Activated naive CD8-positive, alpha-beta T cell treated with anti-CD3 and anti-CD28 coated beads, Interleukin-2, amount 50 U/mL, for 24 hours (primary cell): Measurements from ENCODE around the gene ATP1A4.

Experiments used
- ATAC-seq: fragments of 150-1000 bp; cut with Tn5 transposase; one replicate; pipeline ENCODE4 v1.10.0; 2021
- DNase-seq: peaks from one replicate; pipeline ENCODE4 v3.0.0; 2021
- H3K27ac Mint-ChIP-seq: one replicate; pipeline ENCODE4 v1.8.0; 2021; ENCODE audit warnings: mild to moderate bottlenecking, mixed read lengths
- H3K27me3 Mint-ChIP-seq: one replicate; pipeline ENCODE4 v1.8.0; 2021; ENCODE audit warnings: mixed read lengths
- H3K36me3 Mint-ChIP-seq: one replicate; pipeline ENCODE4 v1.8.0; 2021; ENCODE audit warnings: low read depth, mixed read lengths
- H3K4me1 Mint-ChIP-seq: one replicate; pipeline ENCODE4 v1.8.0; 2021; ENCODE audit warnings: mixed read lengths
- H3K4me3 Mint-ChIP-seq: one replicate; pipeline ENCODE4 v1.8.0; 2021; ENCODE audit warnings: mild to moderate bottlenecking, moderate library complexity, mixed read lengths
- H3K9me3 Mint-ChIP-seq: one replicate; pipeline ENCODE4 v1.8.0; 2021; ENCODE audit warnings: mixed read lengths

Gene ATP1A4

DNA sequence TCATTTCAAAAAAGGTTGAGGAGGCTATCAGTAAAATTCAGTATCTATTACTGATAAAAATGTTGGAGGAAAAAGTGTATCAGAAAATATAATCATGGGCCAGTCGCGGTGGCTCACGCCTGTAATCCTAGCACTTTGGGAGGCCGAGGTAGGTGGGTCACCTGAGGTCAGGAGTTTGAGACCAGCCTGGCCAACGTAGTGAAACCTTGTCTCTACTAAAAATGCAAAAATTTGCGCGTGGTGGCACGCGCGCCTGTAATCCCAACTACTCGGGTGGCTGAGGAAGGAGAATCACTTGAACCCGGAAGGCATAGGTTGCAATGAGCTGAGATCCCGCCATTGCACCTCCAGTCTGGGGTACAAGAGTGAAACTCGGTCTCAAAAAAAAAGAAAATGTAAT lies 5.3 kb upstream of the ATP1A4 start:
- no peak for DNase-seq
- no peaks in the 10 kb centered on the region for H3K4me1 Mint-ChIP-seq
- H3K27me3 Mint-ChIP-seq, result peaks cover 13% of the 10 kb centered on the region
- H3K9me3 Mint-ChIP-seq, result no peaks in the 10 kb centered on the region
- ATAC-seq, result no peak
- no peak overlapping the region for H3K4me3 Mint-ChIP-seq
- H3K36me3 Mint-ChIP-seq, result no peaks in the 10 kb centered on the region
- H3K27ac Mint-ChIP-seq, result no peak overlapping the region

DNA sequence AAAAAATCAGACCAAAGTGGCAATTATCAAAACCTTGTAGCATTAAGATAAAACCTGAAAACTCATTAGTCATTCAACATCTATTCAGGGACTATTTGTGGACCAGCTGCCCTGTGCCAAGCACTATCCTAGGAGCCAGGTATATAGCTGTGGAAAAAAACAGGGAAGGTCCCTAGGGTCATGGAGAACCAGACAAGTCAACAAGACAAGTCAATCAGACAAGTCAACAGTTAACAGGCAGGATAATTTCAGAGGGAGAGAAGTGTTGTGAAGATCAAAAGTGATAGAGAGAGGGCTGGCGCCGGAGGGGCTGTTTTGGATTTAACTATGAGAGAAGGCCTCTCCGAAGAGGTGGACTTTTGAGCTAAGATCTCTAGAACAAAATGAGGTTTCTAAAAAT lies 3.3 kb upstream of the ATP1A4 start:
- DNase-seq (no peak), ATAC-seq (no peak)
- H3K9me3 Mint-ChIP-seq, result no peaks in the 10 kb centered on the region
- H3K4me3 Mint-ChIP-seq, result no peak overlapping the region
- H3K27ac Mint-ChIP-seq, result no peak overlapping the region
- peaks cover 6% of the 10 kb centered on the region for H3K27me3 Mint-ChIP-seq
- H3K4me1 Mint-ChIP-seq, result no peaks in the 10 kb centered on the region
- H3K36me3 Mint-ChIP-seq, result no peaks in the 10 kb centered on the region

DNA sequence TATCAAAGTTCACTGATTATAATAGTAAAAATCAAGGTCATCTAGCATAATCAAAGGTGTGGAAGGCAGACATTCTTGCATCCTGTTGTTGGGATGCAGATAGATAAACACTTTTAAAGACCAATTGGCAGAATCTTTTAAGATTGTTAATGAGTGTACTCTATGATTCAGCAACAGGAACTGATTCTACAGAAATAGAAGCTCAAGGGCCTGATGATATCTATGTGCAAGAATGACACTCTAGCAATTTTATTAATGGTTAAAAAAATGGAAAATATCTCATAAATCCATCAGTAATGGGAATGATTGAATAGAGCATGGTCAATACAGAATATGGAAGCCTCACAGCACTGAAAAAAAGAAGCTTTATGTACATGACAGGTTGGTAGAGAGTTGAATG lies 2.2 kb upstream of the ATP1A4 start:
- ATAC-seq (no peak), DNase-seq (no peak)
- no peak overlapping the region for H3K27ac Mint-ChIP-seq
- H3K27me3 Mint-ChIP-seq, result peaks cover 2% of the 10 kb centered on the region
- no peaks in the 10 kb centered on the region for H3K4me1 Mint-ChIP-seq
- H3K36me3 Mint-ChIP-seq, result no peaks in the 10 kb centered on the region
- H3K4me3 Mint-ChIP-seq, result no peak overlapping the region
- H3K9me3 Mint-ChIP-seq, result no peaks in the 10 kb centered on the region

DNA sequence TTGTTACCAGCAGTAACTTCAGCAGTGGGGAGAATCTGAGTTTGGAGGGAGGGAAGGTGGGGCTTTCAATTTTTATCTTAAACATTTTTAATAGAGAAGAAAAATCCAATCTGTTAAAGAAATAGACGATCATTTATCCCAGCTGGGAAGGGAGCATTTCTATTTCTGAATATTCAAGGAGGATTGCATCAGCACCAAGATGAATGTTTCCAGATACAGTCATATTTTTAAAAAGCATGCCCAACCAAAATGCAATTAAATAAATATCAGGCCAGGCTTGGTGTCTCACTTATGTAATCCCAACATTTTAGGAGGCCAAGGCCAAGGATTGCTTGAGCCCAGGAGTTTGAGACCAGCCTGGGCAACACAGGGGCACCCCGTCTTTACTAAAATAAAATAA lies 1.7 kb upstream of the ATP1A4 start:
- no peaks in the 10 kb centered on the region for H3K36me3 Mint-ChIP-seq
- H3K27ac Mint-ChIP-seq, result no peak overlapping the region
- DNase-seq, result no peak
- peaks cover 2% of the 10 kb centered on the region for H3K27me3 Mint-ChIP-seq
- ATAC-seq, result no peak
- H3K9me3 Mint-ChIP-seq, result no peaks in the 10 kb centered on the region
- H3K4me3 Mint-ChIP-seq, result no peak overlapping the region
- H3K4me1 Mint-ChIP-seq, result no peaks in the 10 kb centered on the region

DNA sequence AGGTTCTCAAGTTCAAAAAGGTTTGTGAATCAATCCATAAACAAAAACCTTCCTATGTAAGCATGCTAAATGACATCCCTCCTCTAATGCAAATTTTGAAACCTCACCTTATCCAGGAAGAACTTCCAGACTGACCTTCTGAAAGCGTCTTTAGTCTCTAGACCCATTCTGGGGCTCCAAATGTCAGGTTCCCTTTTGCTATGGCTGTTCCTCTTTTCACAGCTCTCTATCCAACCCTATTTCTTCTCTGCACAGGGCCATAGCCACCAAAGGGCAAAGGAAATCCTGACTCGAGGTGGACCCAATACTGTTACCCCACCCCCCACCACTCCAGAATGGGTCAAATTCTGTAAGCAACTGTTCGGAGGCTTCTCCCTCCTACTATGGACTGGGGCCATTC lies 3.4 kb downstream of the ATP1A4 start:
- no peaks in the 10 kb centered on the region for H3K9me3 Mint-ChIP-seq
- H3K27ac Mint-ChIP-seq, result no peak overlapping the region
- no peak overlapping the region for H3K4me3 Mint-ChIP-seq
- ATAC-seq, result no peak
- no peaks in the 10 kb centered on the region for H3K4me1 Mint-ChIP-seq
- no peaks in the 10 kb centered on the region for H3K36me3 Mint-ChIP-seq
- DNase-seq, result no peak
- no peaks in the 10 kb centered on the region for H3K27me3 Mint-ChIP-seq

DNA sequence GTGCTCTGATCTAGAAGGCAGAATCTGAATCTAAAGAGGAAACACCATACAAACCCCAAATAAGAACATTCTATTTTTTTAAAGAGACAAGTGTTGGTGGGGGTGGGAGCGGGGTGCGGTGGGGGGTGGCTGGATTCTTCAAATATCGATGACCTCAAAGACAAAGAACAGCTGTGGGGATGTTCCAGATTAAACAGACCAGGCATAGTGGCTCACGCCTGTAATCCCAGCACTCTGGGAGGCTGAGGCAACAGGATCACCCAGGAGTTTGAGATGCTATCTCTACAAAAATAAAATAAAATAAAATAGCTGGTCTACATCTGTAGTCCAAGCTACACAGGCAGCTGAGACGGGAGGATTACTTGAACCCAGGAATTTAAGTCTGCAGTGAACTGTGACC lies 5.0 kb downstream of the ATP1A4 start:
- no peak for DNase-seq
- Mint-ChIP-seq H3K9me3 (no peaks in the 10 kb centered on the region), H3K36me3 (no peaks in the 10 kb centered on the region), H3K4me1 (no peaks in the 10 kb centered on the region), H3K27ac (no peak overlapping the region), H3K4me3 (no peak overlapping the region), H3K27me3 (no peaks in the 10 kb centered on the region)
- no peak for ATAC-seq

DNA sequence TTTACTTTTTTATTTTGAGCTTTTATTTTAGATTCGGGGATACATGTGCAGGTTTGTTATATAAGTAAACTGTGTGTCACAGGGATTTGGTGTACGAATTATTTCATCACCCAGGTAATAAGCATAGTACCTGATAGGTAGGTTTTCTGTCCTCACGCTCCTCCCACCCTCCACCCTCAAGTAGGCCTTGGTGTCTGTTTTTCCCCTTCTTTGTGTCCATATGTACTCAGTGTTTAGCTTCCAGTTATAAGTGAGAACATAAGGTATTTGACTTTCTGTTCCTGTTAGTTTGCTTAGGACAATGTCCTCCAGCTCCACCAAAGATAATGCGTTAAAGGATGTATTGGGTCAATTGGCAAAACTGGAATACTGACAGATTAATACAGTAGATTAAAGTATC lies 5.8 kb downstream of the ATP1A4 start:
- Mint-ChIP-seq H3K36me3 (no peaks in the 10 kb centered on the region), H3K27me3 (no peaks in the 10 kb centered on the region), H3K27ac (no peak overlapping the region), H3K4me1 (no peaks in the 10 kb centered on the region), H3K4me3 (no peak overlapping the region), H3K9me3 (no peaks in the 10 kb centered on the region)
- ATAC-seq (no peak), DNase-seq (no peak)

DNA sequence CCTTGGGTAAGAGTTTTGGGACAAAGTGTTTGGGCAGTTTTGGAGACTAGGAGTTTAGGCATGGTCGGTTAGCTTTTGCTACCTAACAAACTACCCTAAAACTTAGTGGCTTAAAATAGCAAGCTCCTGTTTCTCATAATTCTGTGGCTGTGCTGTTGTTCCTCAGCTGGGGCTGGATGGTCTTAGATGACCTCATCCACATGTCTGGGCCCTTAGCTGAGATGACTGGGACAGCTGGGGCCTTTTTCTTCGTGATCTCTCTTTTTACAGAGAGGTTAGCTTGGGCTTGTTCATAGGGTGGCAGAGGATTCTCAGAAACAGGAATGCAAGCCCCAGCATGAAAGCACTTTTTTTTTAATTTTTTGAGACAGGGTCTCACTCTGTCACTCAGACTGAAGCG lies 6.6 kb downstream of the ATP1A4 start:
- ATAC-seq (no peak), DNase-seq (no peak)
- Mint-ChIP-seq H3K27ac (no peak overlapping the region), H3K4me1 (no peaks in the 10 kb centered on the region), H3K9me3 (no peaks in the 10 kb centered on the region), H3K27me3 (no peaks in the 10 kb centered on the region), H3K36me3 (no peaks in the 10 kb centered on the region), H3K4me3 (no peak overlapping the region)

DNA sequence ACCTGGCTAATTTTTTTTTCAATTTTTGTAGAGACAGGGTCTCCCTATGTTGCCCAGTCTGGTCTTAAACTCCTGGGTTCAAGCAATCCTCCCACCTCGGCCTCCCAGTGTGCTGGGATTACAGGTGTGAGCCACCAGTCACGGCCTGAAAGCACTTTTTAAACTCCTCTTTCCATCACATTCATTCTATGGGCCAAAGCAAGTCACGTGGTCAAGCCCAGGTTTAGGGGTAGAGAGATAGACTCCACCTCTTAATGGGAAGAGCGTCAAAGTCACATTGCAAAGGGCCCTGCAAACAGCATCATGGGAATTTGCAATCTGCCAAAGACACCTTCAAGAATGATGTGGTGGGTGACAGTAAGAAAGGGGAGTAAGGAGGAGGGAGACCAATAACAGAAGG lies 7.1 kb downstream of the ATP1A4 start:
- ATAC-seq (no peak), DNase-seq (no peak)
- Mint-ChIP-seq H3K9me3 (no peaks in the 10 kb centered on the region), H3K4me3 (no peak overlapping the region), H3K27me3 (no peaks in the 10 kb centered on the region), H3K36me3 (no peaks in the 10 kb centered on the region), H3K27ac (no peak overlapping the region), H3K4me1 (no peaks in the 10 kb centered on the region)

DNA sequence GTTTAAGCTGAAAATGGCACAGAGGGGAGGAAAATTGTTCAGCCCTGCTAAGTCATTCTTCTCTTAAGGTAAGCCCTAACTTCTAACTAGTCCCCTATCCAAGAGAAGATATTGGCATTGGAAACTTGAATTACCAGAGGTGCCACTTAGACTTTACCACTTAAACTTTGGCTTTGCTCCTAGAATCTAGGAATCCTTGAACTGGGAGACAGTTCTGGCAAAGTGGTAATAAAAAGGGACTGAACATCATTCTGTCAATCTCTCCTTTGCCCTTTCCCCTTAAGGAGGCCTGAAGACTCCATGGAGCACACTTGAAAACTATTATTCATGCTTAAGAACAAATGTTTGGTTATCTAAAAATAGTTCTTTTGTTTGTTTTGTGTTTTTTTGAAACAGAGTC lies 8.4 kb downstream of the ATP1A4 start:
- DNase-seq (no peak), ATAC-seq (no peak)
- Mint-ChIP-seq H3K4me1 (no peaks in the 10 kb centered on the region), H3K9me3 (no peaks in the 10 kb centered on the region), H3K27ac (no peak overlapping the region), H3K4me3 (no peak overlapping the region), H3K27me3 (peaks cover 5% of the 10 kb centered on the region), H3K36me3 (no peaks in the 10 kb centered on the region)

DNA sequence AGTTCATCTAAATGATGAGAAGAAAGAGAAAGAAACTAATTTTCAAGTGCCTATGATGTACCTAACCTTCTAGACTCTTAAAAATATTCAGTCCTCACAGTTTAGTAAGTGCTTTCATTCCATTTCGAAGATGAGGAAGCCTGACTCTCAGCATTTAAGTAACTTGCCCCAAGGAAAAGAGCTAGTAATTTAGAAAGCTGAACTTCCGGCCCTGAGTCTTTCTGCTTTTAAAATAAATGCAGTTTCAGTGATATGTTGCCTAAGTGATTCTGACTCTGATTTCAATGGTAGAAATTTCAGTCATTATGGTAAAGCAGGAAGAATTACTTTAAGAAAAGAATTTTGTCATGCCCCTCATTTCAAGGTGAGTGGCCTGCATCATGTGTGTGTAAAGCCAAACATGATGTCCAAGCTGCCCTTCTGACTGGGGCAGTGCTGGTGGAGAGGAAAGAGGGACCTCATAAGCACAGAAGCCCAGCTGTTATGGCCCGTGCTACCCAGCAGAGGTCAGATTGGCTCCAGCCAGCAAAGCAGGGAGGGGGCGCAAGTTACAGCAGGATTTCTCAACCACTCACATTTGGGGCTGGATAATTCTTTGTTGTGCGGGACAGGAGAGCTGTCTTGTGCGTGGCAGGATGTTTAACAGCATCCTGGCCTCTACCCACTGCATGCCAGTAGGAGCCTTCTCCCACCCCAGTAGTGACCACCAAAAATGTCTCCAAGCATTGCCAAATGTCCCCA lies 10.7 kb downstream of the ATP1A4 start:
- no peak for DNase-seq
- Mint-ChIP-seq H3K27me3 (peaks cover 12% of the 10 kb centered on the region), H3K36me3 (no peaks in the 10 kb centered on the region), H3K4me1 (peaks cover 11% of the 10 kb centered on the region), H3K27ac (no peak overlapping the region), H3K4me3 (no peak overlapping the region), H3K9me3 (no peaks in the 10 kb centered on the region)
- ATAC-seq, result no peak

DNA sequence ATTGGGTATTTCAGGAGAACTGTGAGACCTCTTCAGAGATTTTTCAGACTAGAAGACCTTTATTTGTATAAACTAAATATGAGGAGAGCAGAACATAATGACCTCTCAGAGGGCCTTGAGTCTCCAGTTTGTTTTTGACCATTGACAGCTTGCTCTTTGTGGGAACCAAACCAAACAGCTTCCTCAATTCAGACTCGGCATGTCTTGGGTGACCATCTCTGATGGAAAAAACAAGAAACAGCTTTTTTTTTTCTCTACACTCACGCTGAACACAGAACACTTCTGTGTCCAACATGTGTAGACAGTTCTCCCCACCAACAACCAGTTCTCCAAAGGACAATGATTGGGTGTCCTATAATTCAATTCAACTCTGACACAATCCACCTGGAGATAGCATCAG lies 11.5 kb downstream of the ATP1A4 start:
- Mint-ChIP-seq H3K4me1 (peaks cover 19% of the 10 kb centered on the region), H3K4me3 (no peak overlapping the region), H3K36me3 (no peaks in the 10 kb centered on the region), H3K9me3 (no peaks in the 10 kb centered on the region), H3K27me3 (peaks cover 12% of the 10 kb centered on the region), H3K27ac (no peak overlapping the region)
- DNase-seq (no peak), ATAC-seq (no peak)

DNA sequence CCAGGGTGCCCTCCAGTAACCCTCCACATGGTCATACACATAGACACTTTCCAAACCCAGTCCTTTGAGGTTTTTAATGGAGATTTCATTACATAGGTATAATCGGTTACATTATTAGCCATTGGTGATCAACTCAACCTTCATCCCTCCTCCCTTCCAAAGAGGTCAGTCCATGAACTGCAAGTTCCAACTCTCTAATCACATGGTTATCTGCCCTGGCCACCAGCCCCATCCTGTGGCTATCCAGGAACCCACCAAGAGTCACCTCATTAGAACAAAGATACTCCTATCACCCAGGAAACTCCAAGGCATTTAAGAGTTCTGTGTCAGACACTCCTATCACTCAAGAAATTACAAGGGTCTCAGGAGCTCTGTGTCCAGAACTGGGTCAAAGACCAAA lies 12.2 kb downstream of the ATP1A4 start:
- no peak overlapping the region for H3K4me3 Mint-ChIP-seq
- peaks cover 12% of the 10 kb centered on the region for H3K27me3 Mint-ChIP-seq
- no peak overlapping the region for H3K27ac Mint-ChIP-seq

DNA sequence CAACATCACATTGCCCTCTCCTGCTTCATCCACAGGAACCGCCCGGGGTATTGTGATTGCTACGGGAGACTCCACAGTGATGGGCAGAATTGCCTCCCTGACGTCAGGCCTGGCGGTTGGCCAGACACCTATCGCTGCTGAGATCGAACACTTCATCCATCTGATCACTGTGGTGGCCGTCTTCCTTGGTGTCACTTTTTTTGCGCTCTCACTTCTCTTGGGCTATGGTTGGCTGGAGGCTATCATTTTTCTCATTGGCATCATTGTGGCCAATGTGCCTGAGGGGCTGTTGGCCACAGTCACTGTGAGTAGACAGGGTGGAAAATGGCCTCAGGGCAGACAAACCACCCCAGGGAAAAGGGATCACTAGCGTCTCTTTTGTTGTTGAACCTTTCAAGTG lies 12.7 kb downstream of the ATP1A4 start:
- no peaks in the 10 kb centered on the region for H3K36me3 Mint-ChIP-seq
- no peak for DNase-seq
- peaks cover 26% of the 10 kb centered on the region for H3K4me1 Mint-ChIP-seq
- no peak overlapping the region for H3K4me3 Mint-ChIP-seq
- peaks cover 12% of the 10 kb centered on the region for H3K27me3 Mint-ChIP-seq
- no peak overlapping the region for H3K27ac Mint-ChIP-seq
- H3K9me3 Mint-ChIP-seq, result no peaks in the 10 kb centered on the region
- ATAC-seq, result no peak

More for the DNA sequence above, 12.2 kb downstream of the ATP1A4 start:
- Mint-ChIP-seq H3K36me3 (no peaks in the 10 kb centered on the region), H3K4me1 (peaks cover 21% of the 10 kb centered on the region), H3K9me3 (no peaks in the 10 kb centered on the region)
- ATAC-seq, result no peak
- DNase-seq, result no peak

DNA sequence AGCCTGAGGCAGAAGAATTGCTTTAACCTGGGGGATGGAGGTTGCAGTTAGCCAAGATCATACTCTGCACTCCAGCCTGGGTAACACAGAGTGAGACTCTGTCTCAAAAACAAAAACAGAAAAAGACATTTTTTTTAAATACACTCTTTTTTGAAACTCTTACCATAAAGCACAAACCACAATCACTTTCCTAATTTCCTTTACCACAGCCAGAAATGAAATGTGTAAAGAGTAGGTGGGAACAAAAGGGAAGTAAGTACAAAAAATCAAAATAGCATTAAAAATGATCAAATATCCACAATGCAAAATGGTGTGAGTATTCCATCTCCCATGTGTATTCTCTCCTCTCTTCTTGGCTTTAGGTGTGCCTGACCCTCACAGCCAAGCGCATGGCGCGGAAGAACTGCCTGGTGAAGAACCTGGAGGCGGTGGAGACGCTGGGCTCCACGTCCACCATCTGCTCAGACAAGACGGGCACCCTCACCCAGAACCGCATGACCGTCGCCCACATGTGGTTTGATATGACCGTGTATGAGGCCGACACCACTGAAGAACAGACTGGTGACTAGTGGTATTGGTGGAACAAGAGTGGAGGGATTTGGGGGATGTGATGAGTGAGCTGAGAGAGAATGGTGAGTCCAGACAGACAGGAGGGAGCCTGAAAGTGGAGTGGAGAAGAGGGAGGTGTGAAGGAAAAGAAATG lies 14.9 kb downstream of the ATP1A4 start:
- ATAC-seq (no peak), DNase-seq (no peak)
- Mint-ChIP-seq H3K9me3 (no peaks in the 10 kb centered on the region), H3K4me1 (peaks cover 38% of the 10 kb centered on the region), H3K4me3 (no peak overlapping the region), H3K36me3 (no peaks in the 10 kb centered on the region), H3K27me3 (peaks cover 12% of the 10 kb centered on the region), H3K27ac (no peak overlapping the region)
